Smooth muscle cell of the brain vasculature (primary cell): ENCODE measurements around the gene BTAF1.
A peak's percentile ranks its signal among the peaks of the same experiment; 100 is the strongest.
"Not testable (repeated sequence)": the region's sequence is repeated elsewhere in the genome, so short reads cannot be mapped to it uniquely, and the experiment has no call there.

Source experiments
- DNase-seq: peaks from one replicate; pipeline ENCODE4 v3.0.0-alpha.2; 2012; ENCODE audit warnings: low read depth, low spot score

BTAF1 gene

GRCh38 chr10:91923371-91924211, at the start of gene BTAF1:
Gene BTAF1 (plus strand): TSS chr10:91923770. CDS start chr10:91924077, 307 bp downstream.
- DNase-seq = peak; percentile 85

- no peak for DNase-seq
Measured at GRCh38 chr10:91875156-91875555, 48.4 kb upstream of the BTAF1 start.

DNA sequence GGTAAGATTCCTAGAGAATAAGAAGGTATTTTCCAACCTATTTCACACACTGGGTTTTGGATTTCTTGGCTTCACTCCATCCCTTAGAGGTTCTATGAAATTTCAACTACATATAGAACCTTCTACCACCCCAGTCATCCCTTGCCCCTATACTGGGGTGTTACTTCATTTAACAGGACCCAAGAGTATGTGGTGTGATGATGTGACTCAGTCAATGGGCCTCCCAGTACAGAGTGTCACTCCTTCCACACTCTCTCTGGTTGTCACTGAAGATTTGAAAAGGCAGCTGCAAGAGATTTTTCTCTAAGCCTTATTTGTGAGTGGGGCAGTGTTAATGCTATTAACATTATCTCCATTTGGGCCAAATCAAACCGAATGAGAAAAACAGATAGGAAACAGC, 47.8 kb upstream of the BTAF1 start:
- DNase-seq = no peak

GRCh38 chr10:91879515-91880170, 43.9 kb upstream of the BTAF1 start:
- no peak for DNase-seq

DNA sequence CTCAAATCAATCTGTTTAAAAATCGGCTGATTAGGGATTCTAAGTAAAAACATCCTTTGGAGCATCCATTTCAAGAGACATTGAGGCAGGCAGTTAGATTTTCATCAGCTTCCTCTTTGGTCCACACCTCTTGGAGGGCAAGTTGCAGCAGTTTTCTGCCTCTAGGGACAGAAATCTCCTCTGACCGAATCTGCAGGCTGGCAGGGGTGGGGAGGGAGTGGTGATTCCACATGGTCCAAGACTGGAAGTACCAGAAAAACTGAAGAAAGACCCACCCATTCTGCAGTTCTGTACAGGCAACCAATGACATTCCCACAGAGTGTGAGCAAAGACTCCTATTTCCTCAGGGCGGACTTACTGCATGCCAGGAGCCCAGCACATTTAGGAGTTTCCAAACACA, 43.3 kb upstream of the BTAF1 start:
- DNase-seq = no peak

- no peak for DNase-seq
Measured at GRCh38 chr10:91883549-91884444, 39.8 kb upstream of the BTAF1 start.

- DNase-seq = no peak
Measured at GRCh38 chr10:91884536-91884935, 39.0 kb upstream of the BTAF1 start.

- no peak for DNase-seq
Measured at GRCh38 chr10:91885362-91886079, 38.0 kb upstream of the BTAF1 start.

DNA sequence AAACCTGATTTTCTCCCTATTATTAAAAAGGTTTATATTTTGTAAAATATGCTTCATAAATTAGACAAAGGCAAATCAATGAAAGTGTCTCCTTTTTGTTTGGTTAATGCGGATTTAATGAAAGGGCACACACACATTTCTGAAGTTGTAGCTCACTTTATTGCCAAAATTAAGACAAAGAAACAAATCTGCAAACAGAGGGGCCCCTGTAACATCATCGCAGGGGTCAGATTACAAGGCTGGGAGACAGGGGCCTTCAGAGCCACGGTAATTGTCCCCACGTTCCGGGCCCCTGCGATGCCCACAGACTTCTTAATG, 36.7 kb upstream of the BTAF1 start:
- DNase-seq = no peak

- no peak for DNase-seq
Measured at GRCh38 chr10:91887272-91888076, 36.1 kb upstream of the BTAF1 start.

DNA sequence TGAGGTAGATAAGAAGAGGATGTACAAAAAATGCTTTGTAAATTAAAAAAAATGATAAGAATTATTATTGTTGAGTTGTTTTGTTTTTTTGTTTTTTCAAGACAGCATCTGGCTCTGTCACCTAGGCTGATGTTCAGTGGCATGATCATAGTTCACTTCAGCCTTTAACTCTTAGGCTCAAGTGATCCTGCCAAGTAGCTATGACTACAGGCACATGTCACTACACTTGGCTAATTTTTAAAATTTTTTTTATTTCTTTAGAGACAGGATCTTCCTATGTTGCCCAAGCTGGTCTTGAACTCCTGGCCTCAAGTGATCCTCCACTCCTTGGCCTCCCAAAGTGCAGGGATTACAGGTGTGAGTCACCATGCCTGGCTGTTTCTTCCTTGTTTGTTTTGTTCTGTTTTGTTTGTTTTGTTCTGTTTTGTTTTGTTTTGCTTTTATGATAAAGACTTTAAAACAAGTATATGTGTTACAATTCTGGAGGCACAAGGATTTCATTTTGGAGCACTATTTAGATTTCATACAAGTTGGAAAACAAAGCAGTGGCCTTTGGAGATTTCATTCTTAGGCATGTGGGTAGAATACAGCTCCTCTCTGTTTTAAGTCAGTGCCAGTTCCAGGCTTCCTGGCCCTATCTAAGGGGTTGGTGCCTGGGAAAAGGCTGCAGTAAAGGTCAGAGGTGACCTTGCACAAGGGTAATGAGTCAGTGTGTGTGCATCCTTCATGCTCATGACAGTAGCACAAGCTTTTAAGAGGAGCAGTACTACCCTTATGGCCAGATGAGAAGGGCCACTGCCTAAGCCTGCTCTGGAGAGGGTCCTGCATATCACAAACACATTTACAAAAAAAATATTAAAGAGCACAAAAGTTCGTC, 32.2 kb upstream of the BTAF1 start:
- no peak for DNase-seq

DNA sequence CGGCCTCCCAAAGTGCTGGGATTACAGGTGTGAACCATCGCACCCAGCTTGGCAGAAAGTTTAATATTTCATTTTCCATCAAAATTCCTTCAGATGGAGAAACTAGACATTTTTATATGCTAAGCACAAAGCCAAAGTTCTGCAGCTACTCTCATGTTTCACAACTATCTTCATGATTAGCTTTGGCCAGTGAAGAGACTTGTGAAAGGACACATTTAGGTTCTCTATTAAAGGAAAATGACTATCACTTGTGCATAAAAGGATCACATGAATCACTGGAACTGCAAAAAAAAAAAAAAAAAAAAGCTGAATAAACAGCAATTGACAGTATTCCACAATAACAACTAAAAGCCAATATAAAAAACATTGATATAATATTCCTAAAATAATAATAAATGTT, 30.5 kb upstream of the BTAF1 start:
- no peak for DNase-seq

DNA sequence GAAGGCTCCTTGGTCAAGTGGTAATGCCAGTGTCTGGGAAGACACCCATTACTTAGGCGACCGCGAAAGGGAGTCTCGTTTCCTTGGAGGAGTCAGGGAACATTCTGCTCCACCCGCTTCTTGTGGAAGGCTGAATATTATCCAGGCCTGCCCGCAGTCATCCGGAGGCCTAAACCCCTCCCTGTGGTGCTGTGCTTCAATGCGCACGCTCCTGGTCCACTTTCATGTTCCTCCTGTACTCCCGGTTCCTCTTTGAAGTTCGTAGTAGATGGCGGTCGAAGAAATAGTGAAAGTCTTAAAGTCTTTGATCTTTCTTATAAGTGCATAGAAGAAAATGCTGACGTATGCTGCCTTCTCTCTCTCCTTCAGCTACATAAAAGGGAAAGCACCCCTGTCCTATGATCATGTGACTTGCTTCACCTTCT, 29.3 kb upstream of the BTAF1 start:
- not testable (repeated sequence) for DNase-seq

GRCh38 chr10:91896212-91896756, 27.3 kb upstream of the BTAF1 start:
- DNase-seq = no peak

GRCh38 chr10:91897421-91897820, 26.1 kb upstream of the BTAF1 start:
- DNase-seq = no peak

- DNase-seq = no peak
Measured at GRCh38 chr10:91901784-91902677, 21.5 kb upstream of the BTAF1 start.

GRCh38 chr10:91907033-91907594, 16.5 kb upstream of the BTAF1 start:
- no peak for DNase-seq

GRCh38 chr10:91907914-91908336, 15.6 kb upstream of the BTAF1 start:
- no peak for DNase-seq
